ENCODE data around the gene PECR. TPM values are rescaled to one million over a fixed set of nuclear protein-coding genes. Genes with fewer than 3 reads are reported as not detected.
A peak's percentile ranks its signal among the peaks of the same experiment; 100 is the strongest.

Gene PECR
- total and polyA plus RNA-seq, 9 of the 15 experiments (the other 6 are each of a cell fraction or from before 2014, with no cell fraction given) = 1.1 to 10.3 (median 8.2) TPM

DNA sequence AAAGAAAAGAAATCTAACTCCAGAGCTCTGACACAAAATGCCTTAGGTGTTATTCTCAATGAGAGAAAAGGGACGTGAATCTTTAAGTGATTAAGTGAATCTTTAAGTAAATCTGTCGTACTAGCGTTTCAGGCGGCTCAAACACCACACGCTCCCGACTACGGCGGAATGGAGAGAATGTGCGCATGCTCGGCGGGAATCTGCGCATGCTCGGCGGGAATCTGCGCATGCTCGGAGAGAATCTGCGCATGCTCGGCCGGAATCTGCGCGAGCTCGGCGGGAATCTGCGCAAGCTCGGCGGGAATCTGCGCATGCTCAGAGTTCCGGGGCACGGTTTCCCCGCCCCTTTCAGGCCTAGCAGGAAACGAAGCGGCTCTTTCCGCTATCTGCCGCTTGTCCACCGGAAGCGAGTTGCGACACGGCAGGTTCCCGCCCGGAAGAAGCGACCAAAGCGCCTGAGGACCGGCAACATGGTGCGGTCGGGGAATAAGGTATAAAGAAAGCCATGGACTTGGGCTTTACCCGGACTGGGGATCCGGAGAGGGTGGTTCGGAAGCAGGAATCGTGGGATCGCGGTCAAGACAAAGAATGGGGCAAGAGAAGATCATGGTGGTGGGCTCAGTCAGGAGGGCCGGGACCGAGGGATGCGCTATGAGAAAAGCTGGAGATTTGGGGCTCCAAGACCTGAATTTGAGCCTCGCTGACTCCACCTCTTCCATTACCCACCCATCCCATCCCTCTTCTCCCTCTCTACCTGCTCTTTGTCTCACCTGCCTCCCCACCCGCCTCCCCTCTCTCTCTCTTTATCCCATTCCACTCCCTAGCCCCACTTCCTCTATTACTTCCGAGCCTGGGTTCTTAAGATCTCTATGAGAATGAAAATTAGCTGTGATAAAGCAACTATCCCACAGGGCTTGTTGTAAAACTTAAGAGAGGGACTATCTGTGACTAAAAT lies 27.6 kb upstream of the PECR start, which contains the start of gene XRCC5 (continued):
- TF ChIP-seq ATF2 (CRISPR knock-in tag; IDR thresholded peaks at IDR 0.05) (no peak), ZC3H11A (IDR thresholded peaks at IDR 0.05; ENCODE audit: low read depth, low read length) (no peak), CEBPB (tag; IDR thresholded peaks at IDR 0.05) (peak; percentile 96), TCFL5 (CRISPR knock-in tag; conservative IDR thresholded peaks at IDR 0.05) (no peak), JUNB (CRISPR knock-in tag; conservative IDR thresholded peaks at IDR 0.05) (no peak), CUX1 (CRISPR knock-in tag; IDR thresholded peaks at IDR 0.05) (no peak), WHSC1 (IDR thresholded peaks at IDR 0.05; ENCODE audit: low read length) (no peak)
- TF ChIP-seq, protein P1, sequence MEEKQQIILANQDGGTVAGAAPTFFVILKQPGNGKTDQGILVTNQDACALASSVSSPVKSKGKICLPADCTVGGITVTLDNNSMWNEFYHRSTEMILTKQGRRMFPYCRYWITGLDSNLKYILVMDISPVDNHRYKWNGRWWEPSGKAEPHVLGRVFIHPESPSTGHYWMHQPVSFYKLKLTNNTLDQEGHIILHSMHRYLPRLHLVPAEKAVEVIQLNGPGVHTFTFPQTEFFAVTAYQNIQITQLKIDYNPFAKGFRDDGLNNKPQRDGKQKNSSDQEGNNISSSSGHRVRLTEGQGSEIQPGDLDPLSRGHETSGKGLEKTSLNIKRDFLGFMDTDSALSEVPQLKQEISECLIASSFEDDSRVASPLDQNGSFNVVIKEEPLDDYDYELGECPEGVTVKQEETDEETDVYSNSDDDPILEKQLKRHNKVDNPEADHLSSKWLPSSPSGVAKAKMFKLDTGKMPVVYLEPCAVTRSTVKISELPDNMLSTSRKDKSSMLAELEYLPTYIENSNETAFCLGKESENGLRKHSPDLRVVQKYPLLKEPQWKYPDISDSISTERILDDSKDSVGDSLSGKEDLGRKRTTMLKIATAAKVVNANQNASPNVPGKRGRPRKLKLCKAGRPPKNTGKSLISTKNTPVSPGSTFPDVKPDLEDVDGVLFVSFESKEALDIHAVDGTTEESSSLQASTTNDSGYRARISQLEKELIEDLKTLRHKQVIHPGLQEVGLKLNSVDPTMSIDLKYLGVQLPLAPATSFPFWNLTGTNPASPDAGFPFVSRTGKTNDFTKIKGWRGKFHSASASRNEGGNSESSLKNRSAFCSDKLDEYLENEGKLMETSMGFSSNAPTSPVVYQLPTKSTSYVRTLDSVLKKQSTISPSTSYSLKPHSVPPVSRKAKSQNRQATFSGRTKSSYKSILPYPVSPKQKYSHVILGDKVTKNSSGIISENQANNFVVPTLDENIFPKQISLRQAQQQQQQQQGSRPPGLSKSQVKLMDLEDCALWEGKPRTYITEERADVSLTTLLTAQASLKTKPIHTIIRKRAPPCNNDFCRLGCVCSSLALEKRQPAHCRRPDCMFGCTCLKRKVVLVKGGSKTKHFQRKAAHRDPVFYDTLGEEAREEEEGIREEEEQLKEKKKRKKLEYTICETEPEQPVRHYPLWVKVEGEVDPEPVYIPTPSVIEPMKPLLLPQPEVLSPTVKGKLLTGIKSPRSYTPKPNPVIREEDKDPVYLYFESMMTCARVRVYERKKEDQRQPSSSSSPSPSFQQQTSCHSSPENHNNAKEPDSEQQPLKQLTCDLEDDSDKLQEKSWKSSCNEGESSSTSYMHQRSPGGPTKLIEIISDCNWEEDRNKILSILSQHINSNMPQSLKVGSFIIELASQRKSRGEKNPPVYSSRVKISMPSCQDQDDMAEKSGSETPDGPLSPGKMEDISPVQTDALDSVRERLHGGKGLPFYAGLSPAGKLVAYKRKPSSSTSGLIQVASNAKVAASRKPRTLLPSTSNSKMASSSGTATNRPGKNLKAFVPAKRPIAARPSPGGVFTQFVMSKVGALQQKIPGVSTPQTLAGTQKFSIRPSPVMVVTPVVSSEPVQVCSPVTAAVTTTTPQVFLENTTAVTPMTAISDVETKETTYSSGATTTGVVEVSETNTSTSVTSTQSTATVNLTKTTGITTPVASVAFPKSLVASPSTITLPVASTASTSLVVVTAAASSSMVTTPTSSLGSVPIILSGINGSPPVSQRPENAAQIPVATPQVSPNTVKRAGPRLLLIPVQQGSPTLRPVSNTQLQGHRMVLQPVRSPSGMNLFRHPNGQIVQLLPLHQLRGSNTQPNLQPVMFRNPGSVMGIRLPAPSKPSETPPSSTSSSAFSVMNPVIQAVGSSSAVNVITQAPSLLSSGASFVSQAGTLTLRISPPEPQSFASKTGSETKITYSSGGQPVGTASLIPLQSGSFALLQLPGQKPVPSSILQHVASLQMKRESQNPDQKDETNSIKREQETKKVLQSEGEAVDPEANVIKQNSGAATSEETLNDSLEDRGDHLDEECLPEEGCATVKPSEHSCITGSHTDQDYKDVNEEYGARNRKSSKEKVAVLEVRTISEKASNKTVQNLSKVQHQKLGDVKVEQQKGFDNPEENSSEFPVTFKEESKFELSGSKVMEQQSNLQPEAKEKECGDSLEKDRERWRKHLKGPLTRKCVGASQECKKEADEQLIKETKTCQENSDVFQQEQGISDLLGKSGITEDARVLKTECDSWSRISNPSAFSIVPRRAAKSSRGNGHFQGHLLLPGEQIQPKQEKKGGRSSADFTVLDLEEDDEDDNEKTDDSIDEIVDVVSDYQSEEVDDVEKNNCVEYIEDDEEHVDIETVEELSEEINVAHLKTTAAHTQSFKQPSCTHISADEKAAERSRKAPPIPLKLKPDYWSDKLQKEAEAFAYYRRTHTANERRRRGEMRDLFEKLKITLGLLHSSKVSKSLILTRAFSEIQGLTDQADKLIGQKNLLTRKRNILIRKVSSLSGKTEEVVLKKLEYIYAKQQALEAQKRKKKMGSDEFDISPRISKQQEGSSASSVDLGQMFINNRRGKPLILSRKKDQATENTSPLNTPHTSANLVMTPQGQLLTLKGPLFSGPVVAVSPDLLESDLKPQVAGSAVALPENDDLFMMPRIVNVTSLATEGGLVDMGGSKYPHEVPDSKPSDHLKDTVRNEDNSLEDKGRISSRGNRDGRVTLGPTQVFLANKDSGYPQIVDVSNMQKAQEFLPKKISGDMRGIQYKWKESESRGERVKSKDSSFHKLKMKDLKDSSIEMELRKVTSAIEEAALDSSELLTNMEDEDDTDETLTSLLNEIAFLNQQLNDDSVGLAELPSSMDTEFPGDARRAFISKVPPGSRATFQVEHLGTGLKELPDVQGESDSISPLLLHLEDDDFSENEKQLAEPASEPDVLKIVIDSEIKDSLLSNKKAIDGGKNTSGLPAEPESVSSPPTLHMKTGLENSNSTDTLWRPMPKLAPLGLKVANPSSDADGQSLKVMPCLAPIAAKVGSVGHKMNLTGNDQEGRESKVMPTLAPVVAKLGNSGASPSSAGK (IDR thresholded peaks at IDR 0.05) = peak; percentile 87
